HG02870 (cell line): ENCODE results near the gene LIN7B.
"Not testable (repeated sequence)": the region's sequence is repeated elsewhere in the genome, so short reads cannot be mapped to it uniquely, and the experiment has no call there.

ENCODE experiments used
- ATAC-seq: cut with Tn5 transposase; IDR thresholded peaks from one replicate; pipeline ENCODE4 v1.9.1; 2021; ENCODE audit warnings: mild to moderate bottlenecking, moderate library complexity; ENCODE audit not compliant: unreplicated experiment

LIN7B gene

DNA sequence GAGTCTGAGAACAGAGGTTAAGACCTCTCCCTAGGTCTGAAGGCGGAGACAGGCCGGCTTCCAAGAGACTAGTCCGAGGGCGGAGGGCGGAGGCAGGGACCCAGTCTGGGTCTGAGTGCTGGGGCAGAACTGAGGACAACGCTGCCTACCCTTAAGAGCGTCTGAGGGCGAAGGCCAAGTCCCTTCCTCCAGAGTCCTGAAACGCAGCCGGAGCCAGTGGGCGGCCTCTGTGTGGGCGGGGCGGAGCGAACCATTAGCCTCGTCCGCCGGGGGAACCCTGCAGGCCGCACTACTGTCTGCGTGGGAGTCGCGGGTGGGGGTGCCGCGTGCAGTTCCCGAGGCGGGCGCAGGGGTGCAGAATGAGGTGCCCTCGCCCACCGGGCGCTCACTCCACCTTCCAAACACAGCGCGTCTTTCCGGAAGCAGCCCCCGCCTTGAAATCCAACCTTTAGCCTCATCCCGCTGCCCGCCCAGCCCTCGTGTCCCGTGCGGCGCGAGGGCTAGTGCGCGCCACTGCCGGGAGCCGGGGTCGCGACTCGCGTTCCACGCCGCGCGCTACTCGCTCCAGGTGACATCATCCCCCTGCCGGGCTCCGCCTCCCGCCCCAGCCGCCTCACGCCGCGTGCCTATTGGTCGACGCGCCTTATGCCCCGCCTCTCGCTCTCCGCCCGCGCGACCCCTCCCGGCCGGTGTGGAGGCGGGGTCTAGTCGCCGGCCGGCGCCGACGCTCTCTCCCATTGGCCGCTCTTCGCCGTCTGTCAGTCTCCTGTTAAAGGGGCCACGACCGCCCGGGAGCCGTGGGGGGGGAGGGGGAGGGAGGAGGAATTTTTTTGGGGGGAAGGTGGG lies 4.6 kb downstream of the LIN7B start, which contains the start of gene C19orf73:
Gene C19orf73 (minus strand): TSS at position 579 of the 846 bp plus-strand sequence. CDS start 121 bp downstream, at position 458.
- ATAC-seq = peak; percentile 72

DNA sequence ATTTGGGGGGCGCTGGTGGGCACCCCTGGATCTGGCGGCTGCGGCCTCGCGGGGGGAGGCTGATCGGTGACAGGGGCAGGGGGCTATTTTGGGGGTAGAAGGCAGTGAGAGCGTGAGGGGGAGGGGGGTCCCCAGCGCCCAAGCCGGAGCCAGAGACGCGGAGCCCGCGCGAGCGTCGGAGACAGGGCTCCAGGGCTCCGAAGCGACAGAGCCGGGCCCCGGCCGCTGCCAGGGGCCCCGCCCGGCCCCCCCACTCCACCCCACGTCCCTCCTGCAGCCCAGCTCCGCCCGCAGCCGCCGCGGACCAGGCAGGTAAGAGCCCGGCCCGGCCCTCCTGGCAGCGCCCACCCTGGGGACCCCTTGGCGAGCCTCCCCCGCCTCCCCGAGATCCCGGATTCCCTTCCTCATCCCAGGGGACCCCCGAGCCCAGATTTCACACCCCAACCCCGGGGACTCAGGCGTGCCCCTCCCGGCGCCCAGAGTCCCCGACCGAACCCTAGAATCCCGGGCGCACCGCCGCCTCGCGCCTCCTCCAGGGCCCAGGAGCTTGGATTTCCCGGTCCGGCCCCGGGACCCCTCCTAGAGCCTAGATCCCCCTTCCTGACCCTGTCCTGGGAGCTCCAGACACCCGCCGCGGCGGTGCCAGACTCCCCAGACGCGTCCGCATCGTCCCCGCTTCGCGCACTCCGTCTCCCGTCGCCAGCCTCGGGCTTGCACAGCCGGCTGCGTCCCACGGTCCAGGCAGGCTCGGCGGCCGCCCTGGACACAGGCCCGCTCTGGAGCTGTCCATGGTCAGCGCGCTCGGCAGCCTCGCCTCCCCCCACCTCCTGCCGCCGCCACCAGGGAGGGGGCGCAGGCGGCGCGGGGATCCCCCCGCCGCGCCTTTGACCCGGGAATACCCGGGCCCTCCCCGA lies 5.5 kb downstream of the LIN7B start, which contains the start of gene PPFIA3:
Gene PPFIA3 (plus strand): TSS at position 134 of the 914 bp plus-strand sequence. CDS start 8,330 bp downstream, outside the sequence.
- ATAC-seq = no peak

DNA sequence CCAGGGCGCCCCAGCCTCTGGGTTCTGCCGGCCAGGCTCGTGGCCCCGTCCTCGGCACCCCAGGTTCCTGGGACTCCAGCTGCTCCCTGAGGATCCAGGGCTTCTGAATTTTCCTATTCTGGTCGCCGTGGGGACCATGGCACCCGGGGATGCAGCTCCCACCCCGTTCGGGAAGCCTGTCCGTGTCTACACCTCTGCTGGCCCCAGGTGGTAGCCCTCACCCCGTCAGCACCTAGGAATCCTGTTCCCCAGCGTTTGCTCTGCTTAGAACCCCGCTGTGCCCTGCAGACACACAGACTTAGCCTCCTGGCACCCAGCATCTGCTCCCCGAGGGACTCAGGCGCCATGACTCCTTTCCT lies 6.1 kb downstream of the LIN7B start:
- no peak for ATAC-seq

DNA sequence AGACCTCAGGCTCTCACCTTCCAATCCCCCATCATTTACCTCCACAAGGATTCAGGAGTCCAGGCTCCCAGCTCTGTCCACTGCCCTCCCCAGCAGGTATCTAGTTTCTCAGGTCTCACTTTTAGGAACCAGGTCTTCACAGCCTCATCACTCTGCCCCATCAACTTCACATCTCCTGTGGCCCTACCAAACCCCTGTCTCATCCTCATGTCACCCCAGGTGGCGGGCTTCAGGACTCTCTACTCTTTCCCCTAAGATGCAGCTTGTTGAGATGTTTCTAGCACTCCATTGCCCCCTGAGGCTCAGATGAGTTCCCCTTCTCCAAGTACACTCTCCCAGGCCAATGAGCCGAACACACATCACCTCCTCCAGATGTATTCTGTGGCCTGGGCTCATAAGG lies 6.7 kb downstream of the LIN7B start:
- ATAC-seq = no peak

DNA sequence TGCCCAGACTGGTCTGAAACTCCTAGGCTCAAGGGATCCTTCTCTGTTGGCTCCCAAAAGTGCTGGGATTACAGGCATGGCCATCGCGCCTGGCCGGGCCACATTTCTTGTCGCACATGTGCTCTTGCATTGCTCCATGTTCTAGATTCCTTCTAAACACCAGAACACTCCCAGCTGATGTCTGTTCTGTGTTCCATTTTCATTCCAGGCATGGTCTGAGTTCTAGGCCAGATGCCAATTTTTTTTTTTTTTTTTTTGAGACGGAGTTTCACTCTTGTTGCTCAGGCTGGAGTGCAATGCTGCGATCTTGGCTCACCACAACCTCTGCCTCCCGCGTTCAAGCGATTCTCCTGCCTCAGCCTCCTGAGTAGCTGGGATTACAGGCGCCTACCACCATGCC lies 7.7 kb downstream of the LIN7B start:
- ATAC-seq = not testable (repeated sequence)

DNA sequence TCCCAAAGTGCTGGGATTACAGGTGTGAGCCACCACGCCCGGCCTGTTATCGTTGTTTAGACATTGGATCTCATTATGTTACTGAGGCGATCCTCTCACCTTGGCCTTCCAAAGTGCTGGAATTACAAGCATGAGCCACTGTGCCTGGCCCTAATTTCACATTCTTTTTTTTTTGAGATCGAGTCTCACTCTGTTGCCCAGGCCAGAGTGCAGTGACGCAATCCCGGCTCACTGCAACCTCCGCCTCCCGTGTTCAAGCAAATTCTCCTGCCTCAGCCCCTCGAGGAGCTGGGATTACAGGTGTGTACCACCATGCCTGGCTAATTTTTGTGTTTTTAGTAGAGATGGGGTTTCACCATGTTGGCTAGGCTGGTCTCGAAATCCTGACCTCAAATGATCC lies 9.1 kb downstream of the LIN7B start:
- not testable (repeated sequence) for ATAC-seq

DNA sequence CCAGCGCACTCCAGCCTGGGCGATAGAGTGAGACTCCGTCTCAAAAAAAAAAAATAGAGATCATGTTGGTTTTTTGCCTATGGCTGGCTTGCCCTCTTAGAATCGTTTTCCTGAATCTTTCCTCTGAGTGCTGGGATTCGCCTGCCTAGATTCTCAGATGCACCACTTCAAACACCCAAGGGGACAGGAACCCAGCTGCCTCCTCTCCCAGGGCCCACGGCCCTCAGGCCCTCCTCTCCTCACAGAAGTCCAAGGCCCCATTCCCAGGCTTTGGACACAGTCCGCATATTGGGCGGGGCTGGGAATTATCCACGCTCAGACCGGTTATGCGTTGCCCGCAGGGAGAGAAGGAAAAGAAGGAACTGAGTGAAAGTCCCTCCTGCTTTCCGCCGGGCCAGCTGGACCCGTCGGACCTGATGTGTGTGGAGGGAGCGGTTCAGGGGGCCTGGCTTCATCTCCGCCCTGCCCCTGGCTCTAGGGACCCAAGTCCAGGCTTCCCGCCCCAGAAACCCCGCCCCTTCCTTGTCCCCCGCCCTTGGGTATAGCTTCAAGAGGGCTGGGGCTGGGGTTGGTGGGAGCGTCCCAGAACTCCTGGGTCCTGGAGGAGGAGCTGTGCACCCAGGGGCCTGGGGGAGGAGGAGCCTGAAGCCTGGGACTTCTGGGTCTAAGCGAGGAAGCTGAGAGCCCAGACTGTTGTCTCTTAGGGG lies 11.0 kb downstream of the LIN7B start:
- ATAC-seq = no peak

DNA sequence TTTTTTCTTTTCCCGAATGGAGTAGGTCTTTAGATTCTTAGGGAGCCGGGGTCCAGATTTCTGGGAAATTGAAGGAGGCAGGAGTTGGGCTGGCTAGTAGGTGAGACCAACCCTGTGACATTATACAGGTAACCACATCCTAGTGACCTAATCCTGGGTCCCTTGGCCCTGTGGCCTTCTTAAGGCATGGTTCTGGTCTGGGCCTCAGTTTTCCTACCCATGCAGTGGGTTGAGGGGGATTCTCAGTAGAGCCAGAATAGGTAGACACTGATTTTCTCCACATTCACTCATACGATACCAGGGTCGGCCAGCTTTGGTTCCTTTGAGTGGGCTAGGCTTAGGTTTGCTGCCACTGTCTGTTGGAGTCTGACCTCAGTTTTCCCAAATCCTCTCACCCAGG lies 12.4 kb downstream of the LIN7B start:
- no peak for ATAC-seq

DNA sequence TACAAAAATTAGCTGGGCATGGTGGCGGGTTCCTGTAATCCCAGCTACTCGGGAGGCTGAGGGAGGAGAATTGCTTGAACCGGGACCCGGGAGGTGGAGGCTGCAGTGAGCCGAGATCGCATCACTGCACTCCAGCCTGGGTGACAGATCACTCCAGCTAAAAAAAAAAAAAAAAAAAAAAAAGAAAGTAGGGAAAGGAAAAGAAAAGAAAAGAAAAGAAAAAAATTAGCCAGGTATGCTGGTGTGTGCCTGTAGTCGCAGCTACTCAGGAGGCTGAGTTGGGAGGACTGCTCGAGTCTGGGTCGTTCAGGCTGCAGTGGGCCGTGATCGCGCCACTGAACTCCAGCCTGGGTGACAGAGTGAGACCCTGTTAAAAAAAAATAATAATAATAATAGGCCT lies 13.1 kb downstream of the LIN7B start:
- not testable (repeated sequence) for ATAC-seq

DNA sequence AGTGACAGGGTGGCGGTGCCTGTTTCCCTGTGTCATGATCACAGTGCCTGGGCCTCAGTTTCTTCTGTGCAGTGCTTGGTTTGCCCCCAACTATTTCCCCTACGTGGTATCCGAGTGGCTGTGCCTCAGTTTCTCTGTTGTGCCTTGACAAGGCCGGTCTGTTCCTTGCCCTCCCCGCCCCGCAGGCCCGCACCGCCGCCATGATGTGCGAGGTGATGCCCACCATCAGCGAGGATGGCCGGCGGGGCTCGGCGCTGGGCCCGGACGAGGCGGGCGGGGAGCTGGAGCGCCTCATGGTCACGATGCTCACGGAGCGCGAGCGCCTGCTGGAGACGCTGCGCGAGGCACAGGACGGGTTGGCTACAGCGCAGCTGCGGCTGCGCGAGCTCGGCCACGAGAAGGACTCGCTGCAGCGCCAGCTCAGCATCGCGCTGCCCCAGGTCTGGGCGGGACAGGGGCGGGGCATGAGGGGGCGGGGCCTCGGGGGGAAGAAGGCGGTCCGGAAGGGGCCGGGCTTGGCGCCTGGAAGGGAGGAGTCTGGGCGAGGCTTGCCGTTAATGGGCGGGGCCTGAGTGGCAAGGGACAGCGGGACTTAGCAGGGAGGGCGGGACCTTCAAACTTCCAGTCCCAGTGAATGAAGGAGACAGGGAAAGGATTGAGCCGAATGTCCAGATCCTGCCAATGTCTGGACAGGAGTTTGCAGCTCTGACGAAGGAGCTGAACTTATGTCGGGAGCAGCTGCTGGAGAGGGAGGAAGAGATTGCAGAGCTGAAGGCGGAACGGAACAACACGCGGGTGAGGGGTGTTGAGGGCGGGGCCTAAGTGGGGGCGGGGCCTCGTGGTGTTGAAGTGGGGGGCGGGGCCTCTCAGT lies 13.7 kb downstream of the LIN7B start:
- peak; percentile 89 for ATAC-seq

DNA sequence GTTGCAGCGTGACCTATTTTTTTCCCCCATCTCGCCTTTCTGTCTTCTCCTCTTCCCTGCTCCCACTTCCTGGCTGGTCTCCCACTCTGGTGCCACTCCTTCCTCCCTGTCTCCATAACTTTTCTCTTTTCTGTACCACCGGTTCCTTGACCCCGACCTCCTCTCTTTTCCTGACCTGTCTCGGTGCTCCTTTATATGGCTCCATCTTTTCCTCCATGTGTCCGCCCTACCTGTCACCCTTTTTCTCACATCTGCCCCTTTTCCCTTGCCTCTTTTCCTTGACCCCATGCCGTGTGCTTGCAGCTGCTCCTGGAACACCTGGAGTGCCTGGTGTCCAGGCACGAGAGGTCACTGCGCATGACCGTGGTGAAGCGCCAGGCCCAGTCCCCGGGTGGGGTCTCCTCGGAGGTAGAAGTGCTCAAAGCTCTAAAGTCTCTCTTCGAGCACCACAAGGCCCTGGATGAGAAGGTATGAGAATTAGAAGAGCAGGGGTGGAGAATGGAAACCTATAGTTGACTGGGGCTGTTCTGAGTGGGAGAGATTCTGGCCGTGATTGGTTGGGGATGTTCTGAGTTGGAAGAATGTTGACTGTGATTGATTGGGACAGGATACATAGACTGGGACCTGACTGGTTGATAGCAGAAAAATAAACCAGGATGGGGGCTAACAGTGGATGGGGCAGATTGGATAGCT lies 14.5 kb downstream of the LIN7B start:
- no peak for ATAC-seq

DNA sequence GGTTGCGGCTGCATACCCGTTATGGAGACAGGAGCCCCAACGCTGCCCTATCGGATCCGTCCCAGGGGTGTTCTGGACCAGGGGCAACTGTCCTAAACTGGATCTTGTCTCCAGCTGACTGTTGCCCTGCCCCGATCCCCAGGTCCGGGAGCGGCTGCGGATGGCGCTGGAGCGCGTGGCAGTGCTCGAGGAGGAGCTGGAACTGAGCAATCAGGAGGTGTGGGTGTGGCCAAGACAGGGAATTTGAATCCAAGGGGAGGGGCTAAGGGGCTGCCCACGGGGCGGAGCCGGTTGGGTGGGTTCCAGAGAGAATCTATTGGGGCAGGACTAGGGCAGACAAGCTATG lies 15.0 kb downstream of the LIN7B start:
- no peak for ATAC-seq

DNA sequence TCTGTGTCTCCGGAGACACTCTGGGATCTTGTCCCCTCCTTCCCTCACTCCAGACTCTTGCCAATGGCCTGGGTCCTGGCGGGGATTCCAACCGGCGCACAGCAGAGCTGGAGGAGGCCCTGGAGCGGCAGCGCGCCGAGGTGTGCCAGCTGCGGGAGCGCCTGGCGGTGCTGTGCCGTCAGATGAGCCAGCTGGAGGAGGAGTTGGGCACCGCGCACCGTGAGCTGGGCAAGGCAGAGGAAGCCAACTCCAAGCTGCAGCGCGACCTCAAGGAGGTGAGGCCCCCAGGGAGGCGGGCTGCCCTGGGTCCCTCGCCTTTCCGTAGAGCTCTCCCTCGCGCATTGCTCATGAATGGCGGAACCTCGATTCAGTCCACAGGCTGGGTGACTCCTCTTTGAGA lies 16.2 kb downstream of the LIN7B start:
- ATAC-seq = no peak

DNA sequence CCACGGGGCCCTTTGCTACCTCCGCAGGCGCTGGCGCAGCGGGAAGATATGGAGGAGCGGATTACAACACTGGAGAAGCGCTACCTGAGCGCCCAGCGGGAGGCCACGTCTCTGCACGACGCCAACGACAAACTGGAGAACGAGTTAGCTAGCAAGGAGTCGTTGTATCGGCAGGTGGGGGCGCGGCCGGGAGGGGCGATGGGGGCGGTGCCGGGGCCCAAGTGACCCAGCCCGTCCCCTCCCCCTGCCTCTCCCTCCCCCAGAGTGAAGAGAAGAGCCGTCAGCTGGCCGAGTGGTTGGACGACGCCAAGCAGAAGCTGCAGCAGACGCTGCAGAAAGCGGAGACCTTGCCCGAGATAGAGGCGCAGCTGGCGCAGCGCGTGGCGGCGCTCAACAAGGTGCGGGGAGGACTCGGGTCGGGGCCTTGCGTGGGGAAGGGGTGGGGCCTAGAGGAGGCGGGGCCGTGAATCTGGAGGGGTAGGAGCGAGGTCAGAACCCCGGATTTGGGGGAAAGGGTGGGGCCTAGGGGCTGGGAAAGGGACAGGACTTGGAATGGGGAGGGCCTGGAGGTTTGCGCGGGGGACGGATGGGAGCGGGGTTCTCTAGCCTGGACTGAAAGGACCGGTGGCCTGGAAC lies 18.9 kb downstream of the LIN7B start:
- ATAC-seq = no peak

DNA sequence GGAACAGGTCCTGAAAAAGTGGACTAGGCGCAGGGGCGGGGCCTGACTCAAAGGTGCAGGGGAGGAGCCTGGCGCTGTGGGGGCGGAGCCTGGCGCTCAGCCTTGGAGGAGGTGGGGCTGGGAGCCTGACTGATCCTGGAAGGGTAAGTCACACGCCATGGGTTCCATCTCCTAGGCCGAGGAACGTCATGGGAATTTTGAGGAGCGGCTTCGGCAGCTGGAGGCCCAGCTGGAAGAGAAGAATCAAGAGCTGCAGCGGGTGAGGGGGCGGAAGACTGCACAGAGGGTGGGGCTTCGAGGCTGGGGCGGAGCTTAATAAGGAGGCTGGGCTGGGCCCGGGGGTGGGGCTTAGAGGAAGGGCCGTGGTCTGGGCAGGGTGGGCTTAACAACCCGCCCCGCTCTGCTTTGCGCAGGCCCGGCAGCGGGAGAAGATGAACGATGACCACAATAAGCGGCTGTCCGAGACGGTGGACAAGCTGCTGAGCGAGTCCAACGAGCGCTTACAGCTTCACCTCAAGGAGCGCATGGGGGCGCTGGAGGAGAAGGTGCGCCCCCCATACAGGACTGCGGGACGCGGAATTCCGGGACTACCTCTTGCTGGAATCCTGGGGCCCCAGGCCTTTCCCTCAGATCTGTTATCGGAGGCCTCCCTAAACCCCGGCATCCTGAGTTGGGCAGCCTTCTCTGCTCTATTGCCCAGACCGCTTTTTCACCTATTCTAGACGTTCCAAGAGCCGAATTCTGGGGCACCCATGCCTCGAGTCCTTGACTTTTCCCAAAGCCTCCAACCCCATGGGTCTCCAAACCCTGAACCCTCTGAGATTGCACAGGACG lies 19.7 kb downstream of the LIN7B start:
- no peak for ATAC-seq

DNA sequence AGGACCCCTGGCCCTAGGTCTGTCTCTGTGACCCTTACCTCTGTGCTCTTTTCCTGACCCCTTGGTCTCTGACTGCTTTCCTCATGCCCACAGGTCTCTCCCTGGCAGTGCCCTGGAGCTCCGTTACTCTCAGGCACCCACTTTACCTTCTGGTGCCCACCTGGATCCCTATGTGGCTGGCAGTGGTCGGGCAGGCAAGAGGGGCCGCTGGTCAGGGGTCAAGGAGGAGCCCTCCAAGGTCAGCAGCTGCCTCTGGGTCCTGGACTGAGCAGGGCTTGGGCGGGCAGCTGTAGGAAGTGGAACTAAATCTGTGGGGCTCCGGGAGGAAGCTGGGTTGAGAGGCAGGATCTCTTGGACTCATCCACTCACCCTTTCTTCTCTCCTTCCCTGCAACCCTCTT lies 21.5 kb downstream of the LIN7B start:
- no peak for ATAC-seq

DNA sequence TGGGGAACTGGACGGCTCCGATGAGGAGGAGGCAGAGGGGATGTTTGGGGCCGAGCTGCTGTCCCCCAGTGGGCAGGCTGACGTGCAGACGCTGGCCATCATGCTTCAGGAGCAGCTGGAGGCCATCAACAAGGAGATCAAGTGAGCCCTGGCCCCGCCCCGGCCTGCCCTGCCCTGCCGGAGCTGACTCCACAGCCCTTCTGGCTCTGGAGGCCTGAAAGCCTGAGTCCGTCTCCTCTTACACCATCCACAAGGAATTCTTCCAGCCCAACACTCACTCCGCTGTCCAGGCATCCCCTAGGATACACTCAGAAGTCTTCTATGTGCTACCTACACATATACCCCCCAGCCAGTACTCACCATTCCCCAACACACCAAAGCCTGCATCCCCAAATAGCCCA lies 22.6 kb downstream of the LIN7B start:
- ATAC-seq = no peak

DNA sequence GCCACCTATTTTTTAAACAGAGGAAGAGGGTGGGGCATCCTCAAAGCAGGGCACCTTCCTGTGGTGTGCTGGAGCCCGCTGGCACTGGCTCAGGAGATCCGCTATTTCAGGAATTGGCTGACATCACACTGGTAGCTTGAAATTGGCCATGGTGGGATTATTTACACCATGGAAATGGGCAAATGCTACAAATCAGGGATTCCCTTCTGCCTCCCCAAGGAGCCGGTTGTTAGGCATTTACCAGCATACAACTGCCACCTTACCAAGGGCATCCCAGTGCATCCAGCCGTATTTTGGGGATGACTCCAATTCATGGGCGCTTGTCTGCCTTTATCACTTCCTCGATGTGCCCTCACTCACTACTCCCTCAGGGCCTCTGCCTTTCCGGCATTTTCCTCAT lies 26.8 kb downstream of the LIN7B start:
- ATAC-seq = no peak
